Transverse colon (tissue), 4 donors: ENCODE results near the gene ATF5. TPM values are rescaled to one million over a fixed set of nuclear protein-coding genes. Genes with fewer than 3 reads are reported as not detected.

Source experiments
- DNase-seq: peaks from one replicate; pipeline ENCODE4 v3.0.0-alpha.2; 2019
- H3K27ac ChIP-seq, 4 donors: fragments of 200-600 bp; sonication (generic); 2 replicates each; pipeline ENCODE4 v1.5.1; 2016 to 2018; ENCODE audit warnings: inconsistent platforms in 4 of 4
- H3K27me3 ChIP-seq: fragments of 200-600 bp; sonication (generic); 2 replicates; pipeline ENCODE4 v1.5.1; 2017; ENCODE audit warnings: inconsistent platforms
- H3K36me3 ChIP-seq, 4 donors: fragments of 200-600 bp; sonication (generic); 2 replicates each; pipeline ENCODE4 v1.5.1; 2017 to 2019; ENCODE audit warnings: inconsistent platforms in 4 of 4
- H3K4me1 ChIP-seq, 4 donors: fragments of 200-600 bp; sonication (generic); 2 replicates each; pipeline ENCODE4 v1.5.1; 2017 to 2020; ENCODE audit warnings: inconsistent platforms in 4 of 4
- H3K4me3 ChIP-seq, 4 donors: fragments of 200-600 bp; sonication (generic); 1 replicate in 1 of 4; 2 replicates in 3 of 4; pipeline versions ENCODE4 v1.5.1 to v1.6.1; 2017 to 2019; ENCODE audit warnings: inconsistent platforms in 4 of 4
- H3K9me3 ChIP-seq, 2 donors: fragments of 200-600 bp; sonication (generic); 2 replicates each; pipeline ENCODE4 v1.5.1; 2017 to 2019; ENCODE audit warnings: inconsistent platforms in 2 of 2
- CTCF ChIP-seq, 5 experiments: fragments of 200-600 bp in 3 of 5; fragments of 450-650 bp in 2 of 5; sonication (generic) in 3 of 5; IDR thresholded peaks; 1 replicate in 2 of 5; 2 replicates in 3 of 5; pipeline ENCODE4 v1.5.1; 2016 to 2017; ENCODE audit warnings: antibody characterized with exemption in 5 of 5, inconsistent platforms in 3 of 5, mild to moderate bottlenecking in 2 of 5, moderate library complexity in 1 of 5
- EP300 ChIP-seq: sonication (generic); formaldehyde crosslinking; IDR thresholded peaks from one replicate; pipeline ENCODE4 v1.6.1; 2017; ENCODE audit warnings: antibody characterized with exemption, low read depth
- POLR2A ChIP-seq: fragments of 450-650 bp; IDR thresholded peaks from one replicate; pipeline ENCODE4 v1.6.1; 2016; ENCODE audit warnings: antibody characterized with exemption, mild to moderate bottlenecking, moderate library complexity
- POLR2AphosphoS5 ChIP-seq, 3 donors: sonication (generic); formaldehyde crosslinking; IDR thresholded peaks; one replicate each; pipeline ENCODE4 v1.6.1; 2016; ENCODE audit warnings: antibody characterized with exemption in 3 of 3
- WGBS, 2 donors: methylation state at CpG; one replicate each; pipeline ENCODE4 v1.1.5; 2018; ENCODE audit warnings: low coverage in 1 of 2; 5-methylcytosine and 5-hydroxymethylcytosine counted together
- in situ Hi-C, 4 donors: fragments of 200-750 bp; cut with MboI; loops; one replicate each; pipeline versions ENCODE4 v1.15.0 to v1.15.1; 2017; ENCODE audit warnings: low sequenced_read_pairs in 3 of 4, low pct_ligation_motif_present in 1 of 4, low pct_unique_long_range_greater_than_20kb in 1 of 4
- intact Hi-C: fragments of 100-400 bp; cut with DNase I; formaldehyde crosslinking; loops from one replicate; pipeline ENCODE4 v1.15.1; 2023; ENCODE audit warnings: low total_unique reads
- total RNA-seq, 4 donors: library from RNA; depleted of rRNA; stranded (reverse); fragments of >200 nt; gene quantifications; one replicate each; pipeline ENCODE4 v1.1.0, GENCODE V29; 2016

Gene ATF5
- total RNA-seq, 4 donors from 2014 or later, result 2.6 to 10.5 (median 5.4) TPM

- Histone ChIP-seq H3K4me1 (peaks cover 0 to 3% (median under 1%) of the 10 kb centered on the region in 4 donors), H3K4me3 (no peak overlapping the region), H3K36me3 (peaks cover 0 to 50% (median 27%) of the 10 kb centered on the region in 4 donors), H3K27ac (no peak overlapping the region), H3K27me3 (no peaks in the 10 kb centered on the region), H3K9me3 (no peaks in the 10 kb centered on the region)
- in situ Hi-C loops, result no loop called here
- WGBS, 2 donors, result 96% methylated on average over 3 of the region's 3 CpGs; no CpG with 5 or more reads in 1 of the 2 donors
- TF ChIP-seq POLR2A (no peak), POLR2AphosphoS5 (IDR thresholded peaks at IDR 0.05) (no peak), EP300 (no peak), CTCF (IDR thresholded peaks at IDR 0.05) (no peak)
- intact Hi-C loops, result loop anchor here (5.0 kb wide), 1 partner anchor 618 kb away; no protein-coding TSS in a partner anchor
- no peak for DNase-seq
Measured at GRCh38 chr19:49884760-49885159, 44.2 kb upstream of the ATF5 start.

- H3K9me3 ChIP-seq, result no peaks in the 10 kb centered on the region
- H3K4me1 ChIP-seq, result peaks cover 9 to 14% (median 11%) of the 10 kb centered on the region in 4 donors
- peaks cover 0 to 29% (median 17%) of the 10 kb centered on the region in 4 donors for H3K36me3 ChIP-seq
- no peak overlapping the region for H3K27ac ChIP-seq
- TF ChIP-seq EP300, result no peak
- no peak for TF ChIP-seq CTCF (IDR thresholded peaks at IDR 0.05)
- TF ChIP-seq POLR2A, result no peak
- no peak for TF ChIP-seq POLR2AphosphoS5 (IDR thresholded peaks at IDR 0.05)
- WGBS, 2 donors, result 70 to 84% methylated on average over 9 to 22 of the region's 23 CpGs
- H3K27me3 ChIP-seq, result no peaks in the 10 kb centered on the region
- DNase-seq, result no peak
- intact Hi-C loops (no loop called here), in situ Hi-C loops (no loop called here)
- H3K4me3 ChIP-seq, result no peak overlapping the region
Measured at GRCh38 chr19:49887037-49887664, 41.9 kb upstream of the ATF5 start.

- intact Hi-C loops, result no loop called here
- no peak for DNase-seq
- in situ Hi-C loops, result no loop called here
Measured at GRCh38 chr19:49887665-49888509, 41.1 kb upstream of the ATF5 start.

More at GRCh38 chr19:49887665-49888509, 41.1 kb upstream of the ATF5 start:
- no peak overlapping the region for H3K4me3 ChIP-seq
- H3K27ac ChIP-seq, result no peak overlapping the region
- no peaks in the 10 kb centered on the region for H3K9me3 ChIP-seq
- peaks cover 0 to 22% (median 12%) of the 10 kb centered on the region in 4 donors for H3K36me3 ChIP-seq
- H3K4me1 ChIP-seq, result peaks cover 9 to 14% (median 11%) of the 10 kb centered on the region in 4 donors
- H3K27me3 ChIP-seq, result no peaks in the 10 kb centered on the region
- WGBS, 2 donors, result 84% methylated on average over 37 of the region's 54 CpGs; no CpG with 5 or more reads in 1 of the 2 donors
- no peak for TF ChIP-seq CTCF (IDR thresholded peaks at IDR 0.05)
- TF ChIP-seq POLR2A, result no peak
- no peak for TF ChIP-seq POLR2AphosphoS5 (IDR thresholded peaks at IDR 0.05)
- no peak for TF ChIP-seq EP300
